A549 (cell line): ENCODE measurements around the gene FZD10. TPM values are rescaled to one million over a fixed set of nuclear protein-coding genes. Genes with fewer than 3 reads are reported as not detected.

Experiments
- ATAC-seq, 2 experiments: fragments of 200-7000 bp in 1 of 2; fragments of >200 bp in 1 of 2; cut with Nextera tagmentation in 1 of 2; cut with Tn5 transposase in 1 of 2; 3 replicates each; pipeline versions ENCODE4 v1.8.0 to v1.9.1; 2018 to 2020; ENCODE audit warnings: mild to moderate bottlenecking in 1 of 2, moderate library complexity in 1 of 2
- CTCF ChIA-PET: fragments of 300-600 bp; sonication (Branson Sonifier 250); formaldehyde crosslinking; extraction: SDS; loops from one replicate; lab custom pipeline; 2021; ENCODE audit warnings: antibody characterized with exemption, inconsistent platforms; lab: Yijun Ruan, JAX
- POLR2A ChIA-PET: fragments of 350-600 bp; formaldehyde crosslinking; extraction: SDS; loops from one replicate; lab custom pipeline; 2021; ENCODE audit warnings: antibody characterized with exemption, inconsistent platforms; lab: Yijun Ruan, JAX
- DNase-seq, 2 experiments: peaks; one replicate each; pipeline versions ENCODE4 v3.0.0 to v3.0.0-alpha.2; 2011 to 2016; ENCODE audit warnings: low read depth in 1 of 2, low spot score in 1 of 2
- FAIRE-seq: peaks from 2 replicates; lab custom pipeline; 2011; peaks lifted over from hg19 to GRCh38; lab: Jason Lieb, UNC
- H3K27ac ChIP-seq, 2 experiments: fragments of >200 bp; sonication (Bioruptor Twin); formaldehyde crosslinking; 3 replicates each; pipeline ENCODE4 v1.5.1; 2016 to 2017
- H3K4me1 ChIP-seq: fragments of >200 bp; sonication (Bioruptor Twin); formaldehyde crosslinking; 3 replicates; pipeline ENCODE4 v1.6.1; 2016
- H3K4me2 ChIP-seq: fragments of >200 bp; sonication (Bioruptor Twin); formaldehyde crosslinking; 3 replicates; pipeline ENCODE4 v1.6.1; 2016
- H3K4me3 ChIP-seq: fragments of >200 bp; sonication (Bioruptor Twin); formaldehyde crosslinking; 3 replicates; pipeline ENCODE4 v1.5.1; 2016
- H3K9me3 ChIP-seq: fragments of >200 bp; sonication (Bioruptor Twin); formaldehyde crosslinking; 3 replicates; pipeline ENCODE4 v1.6.1; 2016
- BHLHE40 ChIP-seq: IDR thresholded peaks from 2 replicates; pipeline ENCODE4 v1.6.1; 2012; ENCODE audit warnings: low read depth, low read length, inconsistent platforms
- CHD4 ChIP-seq: fragments of 200-600 bp; sonication (generic); IDR thresholded peaks from 2 replicates; pipeline ENCODE4 v1.6.1; 2016; ENCODE audit warnings: antibody characterized with exemption, mild to moderate bottlenecking, borderline replicate concordance
- EHF ChIP-seq: fragments of 250-450 bp; sonication (Bioruptor Pico); IDR thresholded peaks from 2 replicates; pipeline ENCODE4 v1.5.0; 2020; ENCODE audit warnings: mild to moderate bottlenecking
- EHMT2 ChIP-seq: fragments of 200-600 bp; sonication (generic); IDR thresholded peaks from 2 replicates; pipeline ENCODE4 v1.6.1; 2016; ENCODE audit warnings: antibody characterized with exemption, low read depth, mild to moderate bottlenecking, moderate library complexity
- EP300 ChIP-seq, 2 experiments: fragments of >200 bp; sonication (Bioruptor Twin); formaldehyde crosslinking; IDR thresholded peaks; 2 replicates in 1 of 2; 3 replicates in 1 of 2; pipeline ENCODE4 v1.6.1; 2016 to 2017
- ESRRA ChIP-seq: fragments of 150-350 bp; IDR thresholded peaks from 2 replicates; pipeline ENCODE4 v1.6.1; 2014; ENCODE audit warnings: mild to moderate bottlenecking, low read length, borderline replicate concordance
- FOXS1 ChIP-seq: fragments of 250-450 bp; sonication (Bioruptor Pico); IDR thresholded peaks from 2 replicates; pipeline ENCODE4 v1.5.0; 2020; ENCODE audit warnings: mild to moderate bottlenecking, moderate library complexity
- HDAC2 ChIP-seq: fragments of 200-600 bp; sonication (generic); IDR thresholded peaks from 2 replicates; pipeline ENCODE4 v1.6.1; 2016
- HEYL ChIP-seq: fragments of 250-450 bp; sonication (Bioruptor Pico); IDR thresholded peaks from 2 replicates; pipeline ENCODE4 v1.8.0; 2021; ENCODE audit warnings: mild to moderate bottlenecking, moderate library complexity
- KDM5A ChIP-seq: fragments of 200-600 bp; sonication (generic); IDR thresholded peaks from 2 replicates; pipeline ENCODE4 v1.6.1; 2016; ENCODE audit warnings: antibody characterized with exemption, mild to moderate bottlenecking
- MAZ ChIP-seq: fragments of 150-350 bp; IDR thresholded peaks from 2 replicates; pipeline ENCODE4 v1.6.1; 2014; ENCODE audit warnings: antibody characterized with exemption, low read depth, low read length, borderline replicate concordance
- NPAS2 ChIP-seq: fragments of 250-450 bp; sonication (Bioruptor Pico); IDR thresholded peaks from 2 replicates; pipeline ENCODE4 v1.8.0; 2022; ENCODE audit warnings: mild to moderate bottlenecking, moderate library complexity, borderline replicate concordance
- NR3C1 ChIP-seq: fragments of >200 bp; sonication (Bioruptor Twin); formaldehyde crosslinking; IDR thresholded peaks from 3 replicates; pipeline ENCODE4 v1.6.1; 2017
- PHF8 ChIP-seq: fragments of 200-600 bp; sonication (generic); IDR thresholded peaks from 2 replicates; pipeline ENCODE4 v1.6.1; 2016; ENCODE audit warnings: low read depth, mild to moderate bottlenecking, antibody characterized with exemption, moderate library complexity, borderline replicate concordance
- POLR2A ChIP-seq: IDR thresholded peaks from 2 replicates; pipeline ENCODE4 v1.6.1; 2012; ENCODE audit warnings: mild to moderate bottlenecking, low read length
- RAD21 ChIP-seq, 2 experiments: fragments of >200 bp in 1 of 2; sonication (Bioruptor Twin) in 1 of 2; formaldehyde crosslinking in 1 of 2; IDR thresholded peaks in 1 of 2; conservative IDR thresholded peaks in 1 of 2; 2 replicates in 1 of 2; 3 replicates in 1 of 2; pipeline ENCODE4 v1.6.1; 2012 to 2018; ENCODE audit warnings: inconsistent platforms in 1 of 2
- REST ChIP-seq: fragments of 200-600 bp; sonication (generic); IDR thresholded peaks from 2 replicates; pipeline ENCODE4 v1.6.1; 2016; ENCODE audit warnings: antibody characterized with exemption, mild to moderate bottlenecking, moderate library complexity
- SMC3 ChIP-seq: fragments of >200 bp; sonication (Bioruptor Twin); formaldehyde crosslinking; IDR thresholded peaks from 3 replicates; pipeline ENCODE4 v1.6.1; 2018; ENCODE audit warnings: inconsistent platforms
- SREBF2 ChIP-seq: fragments of 450-650 bp; IDR thresholded peaks from 2 replicates; pipeline ENCODE4 v1.6.1; 2014; ENCODE audit warnings: mild to moderate bottlenecking, moderate library complexity
- TP53 ChIP-seq: fragments of 250-450 bp; sonication (Bioruptor Pico); IDR thresholded peaks from 2 replicates; pipeline ENCODE4 v1.5.0; 2021; ENCODE audit warnings: mild to moderate bottlenecking, moderate library complexity
- ZFP36 ChIP-seq: fragments of 450-650 bp; IDR thresholded peaks from 2 replicates; pipeline ENCODE4 v1.6.1; 2014; ENCODE audit warnings: borderline replicate concordance; ENCODE audit not compliant: partially characterized antibody
- ZSCAN20 ChIP-seq: fragments of 250-450 bp; sonication (Bioruptor Pico); IDR thresholded peaks from 2 replicates; pipeline ENCODE4 v1.8.0; 2022; ENCODE audit warnings: mild to moderate bottlenecking, moderate library complexity
- WGBS: methylation state at CpG from one replicate; pipeline ENCODE4 v1.1.6; 2017; ENCODE audit errors: missing lambda C conversion rate; 5-methylcytosine and 5-hydroxymethylcytosine counted together
- polyA plus RNA-seq, 4 experiments: library from polyadenylated mRNA; depleted of rRNA in 3 of 4; stranded (reverse); fragments of >200 nt; fragmentation: RNase III in 1 of 4; extraction: RNeasy Plus Mini Kit Qiagen cat#74134 plus additional on column Dnase treatment in 1 of 4; gene quantifications; 2 replicates in 3 of 4; 3 replicates in 1 of 4; pipeline ENCODE4 v1.2.3, GENCODE V29; 2011 to 2017

Gene FZD10
- polyA plus RNA-seq, 2 of the 4 experiments (the other 2 are of a cell fraction) = not detected

GRCh38 chr12:130162745-130163460, 639 bp downstream of the FZD10 start:
- H3K4me3 ChIP-seq = no peak overlapping the region
- H3K27ac ChIP-seq = no peak overlapping the region
- H3K9me3 ChIP-seq = no peaks in the 10 kb centered on the region
- CTCF ChIA-PET = no interaction called here
- no peak for FAIRE-seq
- WGBS = 83% methylated on average over 53 of the region's 78 CpGs
- no peak for DNase-seq
- no peaks in the 10 kb centered on the region for H3K4me1 ChIP-seq
- POLR2A ChIA-PET = no interaction called here
- no peak overlapping the region for H3K4me2 ChIP-seq
- no peak for ATAC-seq
- TF ChIP-seq NR3C1 (no peak), PHF8 (no peak), EHF (no peak), MAZ (no peak), SMC3 (no peak), RAD21 (conservative IDR thresholded peaks at IDR 0.05 in 1 of 2, IDR thresholded peaks at IDR 0.05 in 1 of 2) (no peak), KDM5A (no peak), EP300 (IDR thresholded peaks at IDR 0.05) (no peak), FOXS1 (CRISPR knock-in tag) (no peak), TP53 (CRISPR knock-in tag) (no peak), HEYL (no peak)
- TF ChIP-seq, all 56 proteins: peak for 0

- ChIA-PET POLR2A (no interaction called here), CTCF (interaction anchor here (0.6 kb wide), 1 partner anchor 37 kb away, joined by 3 read pairs; no protein-coding TSS in a partner anchor)
- Histone ChIP-seq H3K9me3 (no peaks in the 10 kb centered on the region), H3K4me1 (no peaks in the 10 kb centered on the region), H3K4me2 (no peak overlapping the region), H3K4me3 (no peak overlapping the region), H3K27ac (no peak overlapping the region)
- DNase-seq (no peak), ATAC-seq (no peak), FAIRE-seq (no peak)
- no peak for TF ChIP-seq RAD21 (conservative IDR thresholded peaks at IDR 0.05 in 1 of 2, IDR thresholded peaks at IDR 0.05 in 1 of 2)
- TF ChIP-seq SMC3 = no peak
- TF ChIP-seq EHMT2 = no peak
- TF ChIP-seq ZFP36 = no peak
- no peak for TF ChIP-seq BHLHE40
- no peak for TF ChIP-seq CHD4
- no peak for TF ChIP-seq ESRRA
- TF ChIP-seq HDAC2 = no peak
- no peak for TF ChIP-seq NR3C1
- TF ChIP-seq SREBF2 = no peak
- TF ChIP-seq ZSCAN20 (CRISPR knock-in tag) = no peak
- no peak for TF ChIP-seq POLR2A
- TF ChIP-seq NPAS2 (CRISPR knock-in tag) = no peak
- TF ChIP-seq REST = no peak
- WGBS = 83% methylated on average over 68 of the region's 71 CpGs
Observed at GRCh38 chr12:130163461-130164215, 1.4 kb downstream of the FZD10 start.
